Caco-2 (cell line): Measurements from ENCODE around the gene OGDH. TPM values are rescaled to one million over a fixed set of nuclear protein-coding genes. Genes with fewer than 3 reads are reported as not detected.

Experiments used
- BruUV-seq: library from RNA; stranded (reverse); fragments of 400-500 nt; replicated peaks from 2 replicates; lab custom pipeline; 2021; lab: Mats Ljungman, UMichigan
- CTCF ChIA-PET: fragments of 300-600 bp; sonication (Branson Sonifier 250); formaldehyde crosslinking; loops from one replicate; lab custom pipeline; 2022; ENCODE audit warnings: antibody characterized with exemption; lab: Charles Lee
- POLR2A ChIA-PET: fragments of 300-600 bp; sonication (Branson Sonifier 250); formaldehyde crosslinking; loops from one replicate; lab custom pipeline; 2022; ENCODE audit warnings: antibody characterized with exemption; lab: Charles Lee
- DNase-seq, 2 experiments: peaks; one replicate each; pipeline versions ENCODE4 v3.0.0 to v3.0.0-alpha.2; 2020 to 2022
- H3K27me3 ChIP-seq: replicated peaks from 2 replicates; pipeline ENCODE4 v1.6.0; 2011; ENCODE audit warnings: low read length; ENCODE audit not compliant: control insufficient read depth, insufficient read depth
- H3K36me3 ChIP-seq: 2 replicates; pipeline ENCODE4 v1.5.1; 2011; ENCODE audit warnings: low read length; ENCODE audit not compliant: control insufficient read depth, insufficient read depth
- H3K4me1 ChIP-seq: fragments of 250-450 bp; sonication (Bioruptor Pico); 2 replicates; pipeline ENCODE4 v1.5.1; 2020; ENCODE audit warnings: mild to moderate bottlenecking
- H3K4me3 ChIP-seq: 2 replicates; pipeline ENCODE4 v1.5.1; 2011; ENCODE audit warnings: low read depth, mild to moderate bottlenecking, control low read depth, low read length
- H3K9me3 ChIP-seq: fragments of 250-450 bp; sonication (Bioruptor Pico); 2 replicates; pipeline ENCODE4 v1.5.1; 2020; ENCODE audit warnings: mild to moderate bottlenecking, moderate library complexity
- H3K27ac Mint-ChIP-seq: one replicate; pipeline ENCODE4 v1.8.0; 2022; ENCODE audit warnings: mixed read lengths; ENCODE audit not compliant: unreplicated experiment
- H3K27me3 Mint-ChIP-seq: one replicate; pipeline ENCODE4 v1.8.0; 2022; ENCODE audit warnings: mixed read lengths; ENCODE audit not compliant: insufficient read depth, unreplicated experiment
- H3K36me3 Mint-ChIP-seq: one replicate; pipeline ENCODE4 v1.8.0; 2022; ENCODE audit warnings: mild to moderate bottlenecking, mixed read lengths; ENCODE audit not compliant: insufficient read depth, unreplicated experiment
- H3K4me1 Mint-ChIP-seq: one replicate; pipeline ENCODE4 v1.8.0; 2022; ENCODE audit warnings: low read depth, mixed read lengths; ENCODE audit not compliant: unreplicated experiment
- H3K4me3 Mint-ChIP-seq: one replicate; pipeline ENCODE4 v1.8.0; 2022; ENCODE audit warnings: mild to moderate bottlenecking, moderate library complexity, mixed read lengths; ENCODE audit not compliant: unreplicated experiment
- H3K9me3 Mint-ChIP-seq: one replicate; pipeline ENCODE4 v1.8.0; 2022; ENCODE audit warnings: mixed read lengths; ENCODE audit not compliant: unreplicated experiment
- intact Hi-C: fragments of 100-400 bp; cut with micrococcal nuclease; formaldehyde crosslinking; loops from one replicate; pipeline ENCODE4 v1.10.0; 2022; ENCODE audit not compliant: unreplicated experiment
- total RNA-seq: library from RNA; stranded (reverse); gene quantifications from 2 replicates; pipeline ENCODE4 v1.2.3, GENCODE V29; 2022
- TF ChIP-seq, protein P1 (sequence below), 2 experiments: fragments of 200-600 bp in 1 of 2; IDR thresholded peaks; 1 replicate in 1 of 2; 2 replicates in 1 of 2; pipeline versions ENCODE4 v1.5.1 to v1.8.0; 2011 to 2022; ENCODE audit warnings: antibody characterized with exemption in 1 of 2, control low read depth in 1 of 2, inconsistent platforms in 1 of 2, low read depth in 1 of 2, low read length in 1 of 2, mild to moderate bottlenecking in 1 of 2, moderate library complexity in 1 of 2; ENCODE audit not compliant: insufficient read depth in 1 of 2, severe bottlenecking in 1 of 2, unreplicated experiment in 1 of 2

Gene OGDH
- total RNA-seq, 1 experiment from 2014 or later = 62.1 TPM

DNA sequence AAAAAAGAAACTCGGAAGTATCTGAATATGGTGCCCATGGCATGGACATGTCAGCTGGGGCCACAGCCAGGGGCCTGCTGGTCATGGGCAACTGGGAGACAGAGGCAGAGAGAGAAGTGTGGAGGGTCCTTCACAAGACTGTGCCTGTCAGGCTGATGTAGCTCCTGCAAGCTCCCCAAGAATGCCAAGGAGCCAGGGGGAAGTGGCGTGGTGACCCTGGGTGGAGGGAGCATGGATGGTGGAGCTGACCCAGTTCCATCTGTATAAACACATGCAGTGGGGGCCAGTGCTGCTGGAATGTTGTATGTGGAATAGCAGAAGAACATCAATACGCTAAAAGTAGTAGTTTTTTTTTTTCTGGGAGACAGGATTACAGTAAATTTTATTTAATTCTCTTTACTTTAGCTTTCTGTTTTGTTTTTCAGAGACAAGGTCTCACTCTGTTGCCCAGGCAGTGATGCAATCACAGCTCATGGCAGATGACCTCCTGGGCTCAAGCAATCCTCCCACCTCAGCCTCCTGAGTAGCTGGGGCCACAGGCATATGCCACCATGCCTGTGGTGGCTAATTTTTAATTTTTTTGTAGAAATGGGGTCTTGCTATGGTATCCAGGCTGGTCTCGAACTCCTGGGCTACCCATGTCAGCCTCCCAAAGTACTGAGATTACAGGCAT lies 131.8 kb downstream of the OGDH start:
- ChIA-PET POLR2A (no interaction called here), CTCF (interaction anchor here (0.6 kb wide), 1 partner anchor 524 kb away, joined by 3 read pairs; no protein-coding TSS in a partner anchor)
- DNase-seq = no peak
- no peak overlapping the region for H3K4me3 ChIP-seq
- no peak overlapping the region for H3K4me3 Mint-ChIP-seq
- H3K4me1 Mint-ChIP-seq = no peaks in the 10 kb centered on the region
- no peaks in the 10 kb centered on the region for H3K9me3 Mint-ChIP-seq
- no peaks in the 10 kb centered on the region for H3K36me3 ChIP-seq
- peaks cover 6% of the 10 kb centered on the region; the same call in 1 of the 2 replicates for H3K4me1 ChIP-seq
- no peaks in the 10 kb centered on the region for H3K27me3 ChIP-seq
- no peak overlapping the region for H3K27ac Mint-ChIP-seq
- TF ChIP-seq, protein P1, sequence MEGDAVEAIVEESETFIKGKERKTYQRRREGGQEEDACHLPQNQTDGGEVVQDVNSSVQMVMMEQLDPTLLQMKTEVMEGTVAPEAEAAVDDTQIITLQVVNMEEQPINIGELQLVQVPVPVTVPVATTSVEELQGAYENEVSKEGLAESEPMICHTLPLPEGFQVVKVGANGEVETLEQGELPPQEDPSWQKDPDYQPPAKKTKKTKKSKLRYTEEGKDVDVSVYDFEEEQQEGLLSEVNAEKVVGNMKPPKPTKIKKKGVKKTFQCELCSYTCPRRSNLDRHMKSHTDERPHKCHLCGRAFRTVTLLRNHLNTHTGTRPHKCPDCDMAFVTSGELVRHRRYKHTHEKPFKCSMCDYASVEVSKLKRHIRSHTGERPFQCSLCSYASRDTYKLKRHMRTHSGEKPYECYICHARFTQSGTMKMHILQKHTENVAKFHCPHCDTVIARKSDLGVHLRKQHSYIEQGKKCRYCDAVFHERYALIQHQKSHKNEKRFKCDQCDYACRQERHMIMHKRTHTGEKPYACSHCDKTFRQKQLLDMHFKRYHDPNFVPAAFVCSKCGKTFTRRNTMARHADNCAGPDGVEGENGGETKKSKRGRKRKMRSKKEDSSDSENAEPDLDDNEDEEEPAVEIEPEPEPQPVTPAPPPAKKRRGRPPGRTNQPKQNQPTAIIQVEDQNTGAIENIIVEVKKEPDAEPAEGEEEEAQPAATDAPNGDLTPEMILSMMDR (IDR thresholded peaks at IDR 0.05; ENCODE audit: insufficient read depth in 1 of 2, low read depth in 1 of 2, low read length in 1 of 2, severe bottlenecking in 1 of 2, unreplicated experiment in 1 of 2) = no peak
- BruUV-seq = no TSS peak
- H3K9me3 ChIP-seq = no peaks in the 10 kb centered on the region
- H3K36me3 Mint-ChIP-seq = peaks cover 4% of the 10 kb centered on the region
- no peaks in the 10 kb centered on the region for H3K27me3 Mint-ChIP-seq
- intact Hi-C loops = no loop called here

DNA sequence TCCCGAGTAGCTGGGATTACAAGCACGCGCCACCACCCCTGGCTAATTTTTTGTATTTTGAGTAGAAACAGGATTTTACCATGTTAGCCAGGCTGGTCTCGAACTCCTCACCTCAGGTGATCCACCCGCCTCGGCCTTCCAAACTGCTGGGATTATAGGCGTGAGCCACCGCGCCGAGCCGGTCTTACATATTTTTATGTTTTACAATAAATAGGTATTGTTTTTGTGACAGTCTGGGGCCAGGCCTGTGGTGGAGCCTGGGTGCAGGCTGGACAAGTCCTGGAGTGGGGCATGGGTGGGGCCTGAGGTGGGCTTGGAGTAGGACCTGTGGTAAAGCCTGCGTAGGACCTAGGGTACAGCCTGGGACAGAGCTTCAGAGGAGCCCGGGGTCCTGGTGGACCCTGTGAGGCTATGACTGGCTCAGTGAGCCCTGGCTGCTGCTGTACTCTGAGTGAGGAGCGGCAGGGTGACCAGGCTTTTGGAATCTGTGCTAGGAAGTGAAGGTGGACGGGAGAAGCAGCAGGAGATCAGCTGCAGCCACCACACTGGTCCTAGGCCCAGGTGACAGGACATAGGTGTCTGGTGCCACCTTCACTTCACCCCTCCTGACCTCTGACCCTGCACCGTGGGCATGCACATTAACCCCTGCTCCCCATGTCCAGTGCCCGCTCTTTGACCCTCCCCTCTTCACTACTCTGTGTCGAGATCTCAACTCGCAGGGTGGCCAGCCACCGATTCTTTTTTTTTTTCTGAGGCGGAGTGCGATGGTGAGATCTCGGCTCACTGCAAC lies 132.6 kb downstream of the OGDH start:
- Histone ChIP-seq H3K27me3 (no peaks in the 10 kb centered on the region), H3K36me3 (no peaks in the 10 kb centered on the region), H3K4me1 (peaks cover 6% of the 10 kb centered on the region), H3K4me3 (no peak overlapping the region), H3K9me3 (no peaks in the 10 kb centered on the region)
- no peak for DNase-seq
- no TSS peak for BruUV-seq
- TF ChIP-seq, protein P1 (IDR thresholded peaks at IDR 0.05; ENCODE audit: insufficient read depth in 1 of 2, low read depth in 1 of 2, low read length in 1 of 2, severe bottlenecking in 1 of 2, unreplicated experiment in 1 of 2) = no peak
- intact Hi-C loops = no loop called here
- ChIA-PET CTCF (interaction anchor here (0.6 kb wide), 1 partner anchor 524 kb away, joined by 3 read pairs; no protein-coding TSS in a partner anchor), POLR2A (no interaction called here)
- Mint-ChIP-seq H3K4me1 (no peaks in the 10 kb centered on the region), H3K4me3 (no peak overlapping the region), H3K9me3 (no peaks in the 10 kb centered on the region), H3K36me3 (peaks cover 4% of the 10 kb centered on the region), H3K27me3 (no peaks in the 10 kb centered on the region), H3K27ac (no peak overlapping the region)

DNA sequence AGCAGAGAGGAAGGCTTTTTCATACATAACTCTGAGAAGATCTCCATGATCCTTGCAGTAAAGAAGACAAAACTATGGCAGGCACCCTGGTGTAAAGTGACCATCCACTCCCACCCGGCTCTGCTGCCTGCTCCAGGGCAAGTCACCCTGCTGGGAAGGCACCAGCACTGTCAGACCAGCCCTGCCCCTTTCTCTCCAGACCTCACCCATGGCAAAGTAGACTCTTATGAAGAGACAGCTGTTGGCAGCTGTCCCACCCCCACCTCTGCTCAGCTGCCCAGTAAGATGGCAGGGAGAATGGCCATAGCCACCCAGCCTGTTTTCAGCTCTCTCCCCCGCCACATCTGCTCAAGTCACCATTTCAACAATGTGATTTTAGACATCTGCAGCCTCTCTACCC lies 133.6 kb downstream of the OGDH start:
- DNase-seq = no peak
- TF ChIP-seq, protein P1 (IDR thresholded peaks at IDR 0.05; ENCODE audit: insufficient read depth in 1 of 2, low read depth in 1 of 2, low read length in 1 of 2, severe bottlenecking in 1 of 2, unreplicated experiment in 1 of 2) = no peak
- no peaks in the 10 kb centered on the region for H3K4me1 Mint-ChIP-seq
- H3K4me1 ChIP-seq = peaks cover 6% of the 10 kb centered on the region
- H3K4me3 ChIP-seq = no peak overlapping the region
- no peak overlapping the region for H3K4me3 Mint-ChIP-seq
- H3K27ac Mint-ChIP-seq = no peak overlapping the region
- H3K36me3 Mint-ChIP-seq = peaks cover 4% of the 10 kb centered on the region
- ChIA-PET POLR2A (no interaction called here), CTCF (no interaction called here)
- no peaks in the 10 kb centered on the region for H3K9me3 ChIP-seq
- no TSS peak for BruUV-seq
- no peaks in the 10 kb centered on the region for H3K36me3 ChIP-seq
- intact Hi-C loops = no loop called here
- no peaks in the 10 kb centered on the region for H3K9me3 Mint-ChIP-seq
- H3K27me3 ChIP-seq = no peaks in the 10 kb centered on the region
- H3K27me3 Mint-ChIP-seq = no peaks in the 10 kb centered on the region
